NOMO-1 treated with DMSO at 0.1 percent for 48 hours (cell line): ENCODE data around the gene CBLB.

Experiments used
- DNase-seq: peaks from one replicate; lab custom pipeline; 2025; ENCODE audit not compliant: unreplicated experiment; lab: John Stamatoyannopoulos, UW

The CBLB gene

DNA sequence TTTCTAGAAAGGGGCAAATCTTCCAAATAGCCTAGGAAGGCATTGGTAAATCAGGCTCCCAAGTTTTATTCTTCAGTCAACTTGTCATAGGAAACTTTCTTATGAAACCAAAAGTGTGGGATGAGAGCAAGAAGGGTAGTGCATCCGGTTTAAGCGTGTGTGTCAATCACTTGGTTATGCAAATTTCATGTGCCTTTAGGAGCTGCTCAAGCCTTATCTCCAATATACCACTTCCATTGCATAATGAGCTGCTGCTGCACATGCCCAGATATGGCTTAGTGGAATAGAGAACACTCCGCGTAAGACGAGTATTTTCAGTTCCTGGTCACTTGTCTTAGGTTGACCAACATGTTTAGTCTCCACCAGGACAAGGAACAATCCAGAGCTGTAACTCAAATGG, 242.1 kb downstream of the CBLB start:
- DNase-seq: peak; percentile 36

DNA sequence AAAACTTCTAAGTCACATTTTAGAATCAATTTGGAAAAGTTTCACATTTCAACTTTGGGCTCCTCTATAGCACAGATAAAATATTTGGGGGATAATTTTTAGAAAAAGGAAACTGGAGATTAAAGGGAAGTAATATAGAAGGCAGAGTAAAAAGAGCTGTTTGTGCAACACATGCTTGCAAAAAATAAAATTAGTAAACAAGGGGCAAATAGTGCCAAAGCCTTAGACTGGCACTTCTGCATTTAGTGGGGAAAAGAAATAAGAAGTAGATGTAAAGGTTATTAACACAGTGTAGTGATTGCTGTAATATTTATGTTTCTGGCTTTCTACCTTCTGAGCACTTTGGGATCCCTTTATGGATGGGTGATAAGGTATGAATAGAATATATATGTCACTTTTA, 246.6 kb downstream of the CBLB start:
- no peak for DNase-seq

DNA sequence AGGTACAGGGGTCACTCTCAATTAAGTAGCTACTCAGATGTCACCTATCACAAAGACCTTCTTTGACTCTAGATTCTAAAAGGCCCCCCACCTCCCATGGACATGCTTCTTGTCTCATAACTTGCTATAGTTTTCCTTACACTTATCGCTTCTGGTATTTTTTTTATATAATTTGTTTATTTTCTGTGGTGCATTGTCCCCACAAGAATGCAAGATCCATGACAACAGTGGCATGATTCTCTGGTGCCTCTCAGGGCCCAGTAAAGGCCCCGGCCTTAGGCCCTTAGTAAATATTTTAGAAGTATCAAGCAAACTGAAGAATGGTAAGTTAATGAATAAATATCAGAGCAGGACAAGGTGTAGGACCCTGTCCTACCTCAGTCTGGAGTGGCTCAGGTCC, 248.6 kb downstream of the CBLB start:
- DNase-seq: no peak

DNA sequence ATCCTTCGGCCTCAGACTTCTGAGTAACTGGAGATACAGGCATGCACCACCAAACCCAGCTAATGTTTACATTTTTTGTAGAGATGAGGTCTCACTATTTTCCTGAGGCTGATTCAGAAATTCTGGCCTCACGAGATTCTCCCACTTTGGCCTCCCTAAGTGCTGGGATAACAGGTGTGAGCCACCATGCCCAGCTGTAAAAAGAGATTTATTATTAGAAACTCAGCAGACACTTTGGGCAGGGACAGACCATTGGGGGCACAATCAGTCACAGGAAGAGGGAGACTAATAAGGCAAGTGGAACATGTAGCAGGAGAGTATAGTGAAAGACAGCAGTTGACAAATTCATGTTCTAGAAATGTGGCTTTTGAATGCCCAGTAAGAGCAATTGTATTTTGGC, 249.2 kb downstream of the CBLB start:
- DNase-seq: no peak

DNA sequence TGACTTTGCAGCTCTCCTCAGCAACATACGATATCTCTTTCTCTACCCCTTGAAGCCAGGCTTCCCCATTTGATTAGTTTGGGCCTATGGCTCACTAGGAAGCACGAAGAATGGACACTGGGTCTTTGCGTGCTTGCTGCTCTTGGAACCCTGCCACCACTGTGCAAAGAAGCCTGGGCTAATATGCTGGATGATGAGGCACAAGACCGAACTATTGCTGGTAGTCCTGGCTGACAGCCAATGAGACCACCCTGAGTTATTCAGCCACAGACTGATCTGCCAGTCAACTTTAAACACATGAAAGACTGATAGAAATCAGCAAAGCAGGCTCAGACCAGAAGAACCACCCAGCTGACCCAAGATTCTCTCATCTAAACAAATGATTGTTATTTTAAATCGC, 250.3 kb downstream of the CBLB start:
- no peak for DNase-seq

DNA sequence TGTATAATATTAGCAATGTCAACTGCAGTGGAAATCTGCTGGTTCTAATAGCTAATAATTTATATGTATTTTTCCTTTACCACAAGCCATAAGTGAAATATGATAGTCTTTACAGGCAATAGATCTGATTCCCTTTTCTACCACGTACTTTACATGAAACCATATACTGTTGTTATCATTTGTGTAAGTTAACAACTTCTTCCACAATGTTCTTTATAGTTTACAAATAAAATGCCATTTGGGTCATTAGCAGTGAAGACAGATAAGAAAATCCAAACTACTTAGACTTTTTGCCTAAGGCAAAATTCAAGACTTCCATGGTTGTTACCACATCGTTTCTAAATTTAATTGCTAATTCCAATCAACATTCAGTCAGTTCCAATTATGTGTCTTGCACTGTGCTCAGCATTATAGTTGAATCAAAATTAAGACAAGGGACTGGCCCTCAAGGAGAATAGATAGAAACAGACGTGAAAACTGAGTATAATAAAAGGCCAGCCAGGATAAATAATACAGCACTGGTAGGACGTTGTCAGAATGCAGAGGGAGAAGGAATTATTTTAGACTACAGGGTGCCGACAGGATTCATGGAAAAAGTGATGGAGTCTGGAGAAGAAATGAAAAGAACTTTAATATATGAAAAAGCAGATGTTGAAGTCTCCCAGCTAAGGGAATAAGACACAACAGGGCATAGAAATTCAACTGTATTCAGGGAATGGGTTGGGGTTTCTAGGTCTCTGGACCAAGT, 252.3 kb downstream of the CBLB start:
- DNase-seq: no peak

DNA sequence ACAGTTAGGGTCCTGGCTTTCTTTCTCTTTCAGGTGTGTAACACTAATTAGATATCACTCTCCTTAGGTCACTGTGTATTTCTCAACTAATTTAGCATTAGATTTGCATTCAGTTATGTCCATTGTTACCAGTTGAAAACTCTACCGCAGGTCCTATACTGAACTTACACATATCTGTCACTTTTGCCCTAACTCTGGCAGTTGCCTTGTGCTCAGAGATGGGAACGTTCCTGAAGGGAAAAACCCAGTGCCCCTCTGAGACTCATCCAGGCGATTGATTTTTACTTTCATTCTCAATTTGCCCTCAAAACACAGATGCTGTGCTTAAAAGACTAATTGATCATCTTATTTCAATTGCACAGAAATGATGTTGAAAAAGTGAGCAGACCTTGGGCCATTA, 253.0 kb downstream of the CBLB start:
- DNase-seq: no peak

DNA sequence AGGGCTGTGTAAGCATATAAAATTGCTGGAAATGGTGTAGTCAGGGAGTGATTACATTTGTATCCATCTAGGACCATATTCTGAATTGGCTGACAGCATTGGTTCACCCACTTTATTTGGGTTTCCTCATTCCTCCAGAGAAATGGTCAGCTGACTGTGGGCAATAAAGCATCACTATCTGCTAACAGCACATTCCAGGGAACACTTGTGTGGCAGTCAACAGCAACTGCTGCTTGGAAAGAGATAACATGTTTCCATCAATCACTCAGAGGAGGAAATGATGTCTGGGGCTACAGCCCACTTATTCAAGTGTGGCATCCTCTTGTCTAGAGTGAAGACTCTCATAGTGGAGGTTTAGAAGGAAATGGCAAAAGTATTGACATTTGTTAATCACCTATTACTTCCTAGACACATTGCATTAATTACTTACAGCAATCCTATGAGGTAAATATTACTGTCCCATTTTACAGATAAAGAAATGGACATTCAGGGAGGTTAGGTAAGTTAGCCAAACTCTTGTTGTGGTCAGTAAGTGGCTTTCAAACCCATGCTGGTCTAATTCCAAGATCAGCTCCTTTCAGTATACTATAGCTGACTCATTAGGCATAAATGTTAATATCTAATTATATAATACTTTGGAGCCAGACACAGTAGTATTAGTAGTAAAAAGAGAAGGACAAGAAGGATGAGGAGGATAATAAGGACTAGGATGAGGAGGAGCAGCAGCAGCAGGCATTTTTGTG, 254.4 kb downstream of the CBLB start:
- no peak for DNase-seq

- DNase-seq: no peak
Observed at GRCh38 chr3:105613120-105613519, 255.7 kb downstream of the CBLB start.

DNA sequence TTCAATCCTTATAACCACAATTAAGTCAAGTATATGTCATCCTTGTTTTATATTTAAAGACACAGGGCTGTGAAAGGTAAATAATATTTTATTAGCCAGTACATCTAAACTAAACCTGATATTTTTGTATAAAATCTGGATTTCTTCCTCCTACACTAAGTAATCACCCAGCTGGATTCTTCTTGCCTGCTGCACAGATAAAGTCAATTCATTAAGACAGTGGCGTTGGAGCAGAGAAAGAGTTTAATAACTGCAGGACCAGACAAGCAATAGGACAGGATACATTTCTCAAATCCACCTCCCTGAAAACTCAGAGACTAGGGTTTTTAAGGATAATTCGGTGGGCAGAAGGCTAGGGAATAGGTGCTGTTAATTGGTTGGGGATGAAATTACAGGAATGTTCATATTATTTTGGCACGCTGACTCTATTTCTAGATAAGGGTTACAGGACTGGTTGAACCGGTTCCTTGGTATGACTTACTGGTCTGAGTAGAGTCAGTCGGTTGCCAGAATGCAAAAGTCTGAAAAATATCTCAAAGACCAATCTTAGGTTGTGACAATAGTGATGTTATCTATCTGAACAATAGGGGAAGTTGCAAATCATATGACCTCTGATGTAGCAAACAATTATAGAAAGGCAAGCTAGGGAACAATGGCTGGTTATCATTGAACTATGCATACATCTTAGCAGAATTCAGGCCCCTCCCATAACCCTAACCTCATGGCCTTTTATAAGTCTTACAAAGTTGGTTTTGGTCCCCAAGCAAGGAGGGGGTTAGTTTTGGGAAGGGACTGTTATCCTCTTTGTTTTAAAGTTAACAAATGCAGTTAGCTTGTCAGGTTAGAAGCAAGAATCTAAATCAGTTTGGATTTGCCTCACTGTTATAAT, 257.3 kb downstream of the CBLB start:
- no peak for DNase-seq

GRCh38 chr3:105610473-105610872, 258.3 kb downstream of the CBLB start:
- DNase-seq: no peak

DNA sequence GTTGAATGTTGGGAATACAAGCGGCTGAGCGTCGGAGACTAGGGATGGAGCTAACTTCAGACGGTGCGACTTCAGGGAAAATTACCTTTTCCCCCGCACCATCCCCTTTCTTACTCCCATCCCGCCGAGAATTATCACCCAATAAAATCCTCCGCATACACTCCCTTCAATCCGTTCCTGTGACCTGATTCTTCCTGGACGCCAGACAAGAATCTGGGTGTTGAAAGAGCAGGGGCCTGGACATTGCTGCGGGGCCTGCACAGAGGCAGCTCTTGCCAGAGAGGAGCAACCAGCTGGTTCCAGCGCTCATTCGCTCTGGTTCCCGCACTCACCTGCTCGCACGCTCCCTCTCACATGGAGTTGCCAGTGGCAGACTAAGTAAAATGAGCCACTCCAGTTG, 260.2 kb downstream of the CBLB start:
- DNase-seq: no peak

GRCh38 chr3:105606016-105606415, 262.8 kb downstream of the CBLB start:
- DNase-seq: no peak
